NCI-H69 (cell line): ENCODE results near the gene MED25.

Experiments used
- DNase-seq: peaks from one replicate; lab custom pipeline; 2025; lab: John Stamatoyannopoulos, UW

Gene MED25

GRCh38 chr19:49799271-49799797 lies 18.8 kb upstream of the MED25 start:
- DNase-seq: no peak

GRCh38 chr19:49799798-49800376 lies 18.2 kb upstream of the MED25 start:
- no peak for DNase-seq

DNA sequence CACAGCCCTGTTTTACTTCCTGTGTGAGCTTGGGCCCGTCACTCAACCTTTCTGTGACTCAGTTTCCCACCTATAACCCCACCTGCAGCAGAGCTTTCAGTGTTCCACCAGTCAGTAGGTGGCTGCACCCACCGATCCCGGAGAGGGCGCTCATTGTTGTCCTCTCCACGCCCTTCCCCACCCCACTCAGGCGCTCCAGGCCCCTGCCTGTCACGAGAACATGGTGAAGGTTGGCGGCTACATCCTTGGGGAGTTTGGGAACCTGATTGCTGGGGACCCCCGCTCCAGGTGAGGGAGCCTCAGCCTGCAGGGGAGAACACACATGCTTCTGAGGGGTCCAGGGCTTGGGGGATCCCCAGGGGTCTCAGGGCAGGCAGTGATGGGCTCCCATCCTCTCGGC lies 17.3 kb upstream of the MED25 start:
- DNase-seq: no peak

GRCh38 chr19:49801401-49801888 lies 16.6 kb upstream of the MED25 start:
- no peak for DNase-seq

DNA sequence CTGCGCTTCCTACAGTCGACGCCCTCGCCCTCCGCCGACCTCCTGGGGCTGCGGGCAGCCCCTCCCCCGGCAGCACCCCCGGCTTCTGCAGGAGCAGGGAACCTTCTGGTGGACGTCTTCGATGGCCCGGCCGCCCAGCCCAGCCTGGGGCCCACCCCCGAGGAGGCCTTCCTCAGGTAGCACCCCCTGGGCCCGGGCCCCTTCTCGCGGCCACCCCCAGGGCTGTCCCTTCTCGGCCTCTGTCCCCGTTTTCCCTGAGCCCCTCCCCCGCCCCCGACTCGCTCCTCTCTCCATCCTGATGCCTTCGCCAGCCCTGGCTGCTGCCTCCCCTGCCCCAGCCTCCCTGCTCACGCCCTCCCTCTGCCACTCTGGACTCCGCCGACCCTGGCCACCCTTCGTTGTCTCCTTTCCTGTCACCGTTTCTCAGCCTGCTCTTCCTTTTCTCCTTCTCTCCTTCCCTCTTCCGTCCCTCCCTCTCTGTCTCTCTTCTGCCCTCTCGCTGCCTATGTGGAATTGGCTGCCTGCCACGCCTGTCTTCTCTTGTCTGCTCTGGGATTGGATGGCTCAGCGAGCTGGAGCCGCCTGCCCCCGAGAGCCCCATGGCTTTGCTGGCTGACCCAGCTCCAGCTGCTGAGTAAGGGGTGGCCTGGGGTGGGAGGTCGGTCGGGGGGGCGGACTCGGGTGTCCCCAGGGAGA lies 16.0 kb upstream of the MED25 start:
- peak; percentile 56 for DNase-seq

DNA sequence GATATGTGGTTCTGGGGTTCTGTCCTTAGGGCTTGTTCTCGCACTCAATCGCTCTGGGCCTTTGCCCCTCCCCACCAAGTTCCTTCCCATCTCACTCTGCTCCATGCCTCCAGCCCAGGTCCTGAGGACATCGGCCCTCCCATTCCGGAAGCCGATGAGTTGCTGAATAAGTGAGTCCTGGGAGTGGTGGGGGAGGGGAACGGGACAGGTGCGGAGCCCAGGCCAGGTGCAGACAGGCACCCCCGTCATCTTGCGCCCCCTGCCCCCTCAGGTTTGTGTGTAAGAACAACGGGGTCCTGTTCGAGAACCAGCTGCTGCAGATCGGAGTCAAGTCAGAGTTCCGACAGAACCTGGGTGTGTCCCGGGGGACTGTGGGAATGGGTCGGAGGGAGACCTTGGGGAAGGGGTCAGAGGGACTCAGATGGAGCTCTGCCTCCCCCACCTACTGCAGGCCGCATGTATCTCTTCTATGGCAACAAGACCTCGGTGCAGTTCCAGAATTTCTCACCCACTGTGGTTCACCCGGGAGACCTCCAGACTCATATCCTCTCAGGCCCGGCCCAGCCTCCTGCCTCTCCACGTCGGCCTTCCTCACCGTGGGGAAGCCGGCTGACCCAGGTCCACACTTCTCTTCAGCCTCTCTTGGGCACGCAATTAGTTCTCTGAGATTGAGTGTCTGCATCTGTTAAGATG lies 15.1 kb upstream of the MED25 start:
- DNase-seq: no peak

GRCh38 chr19:49803529-49803856 lies 14.6 kb upstream of the MED25 start:
- DNase-seq: no peak

DNA sequence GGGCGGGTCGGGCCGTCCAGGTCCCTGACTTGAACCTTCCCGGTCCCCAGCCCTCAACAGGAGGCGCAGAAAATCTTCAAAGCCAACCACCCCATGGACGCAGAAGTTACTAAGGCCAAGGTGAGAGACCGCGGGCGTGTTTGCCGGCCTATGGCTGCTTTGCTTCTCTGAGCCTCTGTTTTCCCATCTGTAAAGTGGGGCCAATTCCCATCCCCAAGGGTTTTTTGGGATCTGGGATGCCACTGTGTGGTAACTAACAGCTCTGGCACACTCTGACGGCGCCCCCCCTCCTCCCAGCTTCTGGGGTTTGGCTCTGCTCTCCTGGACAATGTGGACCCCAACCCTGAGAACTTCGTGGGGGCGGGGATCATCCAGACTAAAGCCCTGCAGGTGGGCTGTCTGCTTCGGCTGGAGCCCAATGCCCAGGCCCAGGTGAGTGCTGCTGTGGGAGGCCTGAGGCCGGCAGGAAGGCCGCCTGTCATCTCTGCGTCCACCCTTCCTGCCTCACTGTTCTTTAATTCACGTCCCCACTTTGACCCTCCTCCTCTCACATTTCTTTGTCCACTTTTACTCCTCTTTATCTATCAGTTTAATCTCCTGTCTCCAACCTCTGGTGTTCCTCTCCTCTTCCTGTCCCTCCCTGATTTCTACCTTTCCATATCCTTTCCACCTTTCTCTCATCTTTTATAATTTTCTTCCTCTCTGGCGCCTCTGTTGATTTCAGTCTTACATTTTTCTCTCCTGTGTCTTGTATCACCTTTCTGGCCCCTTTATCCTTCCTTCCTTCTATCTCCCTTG lies 12.1 kb upstream of the MED25 start:
- DNase-seq: no peak

DNA sequence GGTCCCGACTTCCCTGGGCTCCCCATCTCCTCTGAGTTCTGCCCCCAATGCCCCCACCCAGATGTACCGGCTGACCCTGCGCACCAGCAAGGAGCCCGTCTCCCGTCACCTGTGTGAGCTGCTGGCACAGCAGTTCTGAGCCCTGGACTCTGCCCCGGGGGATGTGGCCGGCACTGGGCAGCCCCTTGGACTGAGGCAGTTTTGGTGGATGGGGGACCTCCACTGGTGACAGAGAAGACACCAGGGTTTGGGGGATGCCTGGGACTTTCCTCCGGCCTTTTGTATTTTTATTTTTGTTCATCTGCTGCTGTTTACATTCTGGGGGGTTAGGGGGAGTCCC lies 11.5 kb upstream of the MED25 start:
- DNase-seq: no peak

DNA sequence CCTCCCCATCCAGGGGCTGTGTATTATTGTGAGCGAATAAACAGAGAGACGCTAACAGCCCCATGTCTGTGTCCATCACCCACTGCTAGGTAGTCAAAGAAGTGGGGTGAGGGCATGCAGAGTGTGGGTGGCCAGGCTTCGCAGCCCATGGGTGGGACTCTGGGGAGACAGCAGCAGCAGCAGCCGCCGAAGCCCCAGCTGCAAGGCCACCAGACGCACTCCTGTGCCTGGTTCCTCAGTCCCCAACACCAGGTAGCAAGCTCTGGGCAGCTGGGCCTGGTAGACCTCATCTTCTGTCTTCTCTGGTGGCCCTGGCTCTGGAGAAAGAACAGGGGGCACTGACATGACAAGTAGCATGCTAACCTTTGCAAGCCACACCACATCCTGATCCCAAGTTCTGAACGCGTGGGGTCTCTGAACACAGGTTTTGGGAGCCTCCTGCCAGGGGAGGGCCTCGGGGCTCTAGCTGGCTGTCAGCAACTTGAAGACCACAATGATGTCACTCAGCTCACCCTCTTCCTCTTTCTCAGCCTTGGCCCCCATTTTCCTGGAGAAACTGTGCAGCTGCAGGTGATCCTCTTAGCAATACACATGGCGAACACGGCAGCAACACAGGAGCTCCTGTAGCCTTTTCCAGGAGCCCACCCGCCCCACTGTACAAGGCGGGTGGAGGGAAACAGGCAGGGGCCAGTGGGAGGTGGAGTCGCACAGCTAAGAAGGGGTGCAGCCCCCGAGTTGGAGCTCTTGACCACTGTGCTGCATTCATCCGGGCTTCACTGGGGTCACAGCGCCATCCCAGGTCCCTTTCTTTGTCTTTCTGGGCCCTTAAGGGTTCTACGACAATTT lies 10.8 kb upstream of the MED25 start:
- no peak for DNase-seq

DNA sequence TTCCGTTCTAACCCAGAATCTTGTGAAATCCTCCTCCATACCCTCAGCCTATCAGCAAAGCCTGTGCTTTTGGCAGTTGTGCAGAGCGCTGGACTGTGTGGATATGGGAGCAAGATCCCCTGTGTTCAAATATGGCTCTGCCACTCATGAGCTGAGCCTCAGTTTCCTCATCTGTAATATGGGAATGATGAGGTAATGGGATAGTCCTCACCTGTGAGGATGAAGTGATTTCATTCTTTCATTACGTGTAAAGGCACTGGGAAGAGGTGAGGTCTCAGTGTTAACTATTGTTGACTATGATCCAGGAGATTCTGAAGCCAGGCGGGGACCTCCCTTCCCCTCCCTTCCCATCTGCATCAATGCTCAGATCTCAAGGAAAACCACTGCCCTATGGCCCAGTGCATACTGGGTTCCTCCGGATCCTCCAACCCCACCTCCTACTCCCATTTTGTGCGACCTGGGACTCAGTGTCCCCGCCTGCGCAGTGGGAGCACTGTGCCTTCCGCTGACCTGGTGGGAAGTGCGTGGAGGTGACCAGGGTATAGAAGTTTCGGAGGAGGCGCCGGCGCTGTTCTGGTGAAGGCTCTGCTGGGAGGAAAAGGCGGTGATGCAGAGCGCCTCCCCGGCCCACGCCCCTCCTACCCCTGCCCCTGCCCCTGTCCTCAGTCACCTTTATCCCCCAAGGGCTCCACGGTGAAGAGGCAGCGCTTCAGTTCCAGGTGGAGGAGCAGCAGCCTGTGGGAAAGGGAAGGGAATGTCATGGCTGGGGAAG lies 10.0 kb upstream of the MED25 start:
- DNase-seq: no peak

DNA sequence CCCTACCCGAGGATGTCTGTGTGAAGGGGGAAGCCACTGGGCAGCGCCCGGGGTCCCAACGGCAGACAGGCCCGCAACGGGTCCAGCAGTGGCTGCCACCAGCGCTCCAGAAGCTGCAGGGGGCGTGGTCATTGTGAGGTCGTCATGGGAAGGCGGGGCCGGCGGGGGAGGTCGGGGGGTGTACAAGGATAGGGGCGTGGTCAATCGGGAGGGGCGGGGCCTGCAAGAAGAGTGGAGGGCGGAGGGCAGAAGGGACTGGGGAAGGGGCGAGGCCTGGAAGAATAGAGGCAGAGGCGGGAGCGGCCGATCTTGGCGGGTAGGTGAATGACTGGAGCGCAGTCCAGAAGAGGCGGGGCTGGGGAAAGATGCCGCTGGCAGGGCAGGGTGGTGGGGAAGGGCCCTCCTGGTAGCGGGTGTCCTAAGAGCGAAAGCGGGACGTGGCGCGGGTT lies 9.4 kb upstream of the MED25 start:
- peak; percentile 92 for DNase-seq

DNA sequence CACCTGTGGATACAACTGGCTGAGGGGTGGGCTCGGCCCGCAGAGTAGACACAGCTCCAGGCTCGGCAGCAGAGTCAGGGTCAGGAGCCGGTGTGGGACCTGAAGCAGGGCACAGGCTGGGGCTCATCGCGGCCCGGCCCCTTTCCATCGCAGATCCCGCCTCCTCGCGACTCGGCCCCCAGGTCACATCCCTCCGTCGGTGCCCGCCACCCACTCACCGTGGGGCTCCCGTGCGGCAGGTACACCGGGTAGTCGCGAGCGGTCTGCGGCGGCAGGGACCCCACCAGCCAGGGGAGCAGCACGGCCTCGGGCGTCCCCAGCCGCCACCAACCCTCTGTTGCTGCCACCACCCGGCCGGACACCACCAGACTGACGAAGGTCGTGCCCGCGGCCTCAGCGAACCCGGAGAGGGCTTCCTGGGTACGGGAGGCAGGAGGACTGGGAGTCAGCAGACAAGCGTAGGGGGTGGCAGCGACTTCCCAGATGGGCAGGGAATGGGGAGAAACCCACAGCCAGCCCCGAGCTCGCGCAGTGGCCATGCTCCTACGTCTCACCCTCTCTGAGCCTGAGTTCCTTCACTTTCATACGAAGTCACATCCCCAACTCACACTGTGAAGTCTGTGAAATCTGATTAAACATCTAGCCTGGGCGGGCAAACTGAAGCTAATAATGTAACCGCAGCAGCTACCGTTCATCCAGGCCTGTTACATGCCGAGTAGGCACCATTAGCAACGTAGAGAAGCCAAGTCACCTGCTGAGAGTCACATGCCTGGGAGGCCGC lies 8.7 kb upstream of the MED25 start:
- DNase-seq: peak; percentile 71

DNA sequence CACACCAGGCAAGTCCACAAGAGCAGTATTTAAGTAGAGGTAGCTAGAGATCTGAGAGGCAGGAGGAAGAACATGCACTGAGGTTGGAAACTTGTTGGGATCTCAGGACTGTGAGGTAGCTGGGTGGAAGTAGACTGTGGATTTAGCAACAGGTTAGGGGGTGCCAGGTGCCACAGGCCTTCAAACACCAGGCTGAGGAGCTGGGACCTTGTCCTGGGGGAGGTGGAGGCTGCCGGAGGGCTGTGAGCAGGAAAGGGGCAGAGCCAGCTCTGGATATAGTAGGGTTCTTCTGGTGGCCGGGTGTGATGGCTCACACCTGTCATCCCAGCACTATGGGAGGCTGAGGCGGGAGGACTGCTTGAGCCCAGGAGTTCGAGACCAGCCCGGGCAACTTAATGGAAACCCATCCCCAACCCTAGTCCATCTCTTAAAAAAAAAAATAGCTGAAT lies 8.1 kb upstream of the MED25 start:
- no peak for DNase-seq

DNA sequence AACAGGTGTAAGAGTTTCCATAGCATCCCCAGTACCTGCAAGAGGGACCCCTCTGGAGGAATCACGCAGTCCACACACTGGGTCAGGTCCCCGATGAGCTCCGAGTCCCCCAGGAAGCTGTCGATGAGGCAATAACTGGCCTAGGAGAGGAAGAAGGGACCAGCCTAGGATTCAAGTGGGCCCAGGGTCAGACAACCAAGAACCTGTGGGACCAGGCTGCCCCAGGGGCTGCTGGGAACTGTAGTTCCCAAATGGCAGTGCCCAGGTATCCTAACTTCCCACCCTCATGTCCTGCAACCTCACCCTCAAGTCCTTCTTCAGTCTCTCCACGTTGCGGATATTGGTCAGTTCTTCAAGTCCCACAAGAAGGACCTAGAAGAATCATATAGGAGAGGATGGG lies 6.8 kb upstream of the MED25 start:
- DNase-seq: no peak

GRCh38 chr19:49812452-49812996 lies 5.6 kb upstream of the MED25 start:
- peak; percentile 34 for DNase-seq

GRCh38 chr19:49812997-49813861 lies 4.9 kb upstream of the MED25 start, which contains the start of gene FUZ:
TSS of gene FUZ (minus strand) at chr19:49813292. CDS start at chr19:49813106, 186 bp downstream.
- peak; percentile 99 for DNase-seq

DNA sequence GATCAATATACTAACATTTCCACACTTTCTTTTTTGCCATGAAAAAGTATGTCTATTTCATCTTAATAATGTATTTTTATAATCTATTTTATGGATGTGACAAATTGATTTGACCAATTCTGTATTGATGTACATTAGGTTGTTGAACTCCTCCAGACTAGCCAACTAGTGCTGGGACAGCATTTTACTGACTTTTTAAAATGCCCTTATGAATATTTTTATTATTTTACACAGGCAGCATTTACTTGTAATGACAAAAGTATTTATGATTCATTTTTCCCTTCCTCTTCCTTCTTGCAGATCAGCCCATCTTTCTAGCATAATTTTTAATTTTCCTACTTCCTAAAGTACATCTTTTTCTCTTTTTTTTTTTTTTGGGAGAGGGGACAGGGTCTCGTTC lies 4.1 kb upstream of the MED25 start:
- DNase-seq: no peak
